ENCODE data around the gene PCBD1. TPM values are rescaled to one million over a fixed set of nuclear protein-coding genes. Genes with fewer than 3 reads are reported as not detected.

PCBD1 gene
- total and polyA plus RNA-seq, 2 donors from 2014 or later: 90.1 to 371 TPM

- H3K4me3 ChIP-seq (ENCODE audit: low read length in 3 of 3): no peak overlapping the region
- no peak overlapping the region for H3K27ac ChIP-seq (ENCODE audit: low read depth in 2 of 2, low read length in 2 of 2)
- no peak overlapping the region for H3K9ac ChIP-seq (ENCODE audit: low read length in 3 of 3)
- peaks cover 0 to 5% (median 0%) of the 10 kb centered on the region in 3 donors for H3K4me1 ChIP-seq (ENCODE audit: control insufficient read depth in 2 of 3, insufficient read depth in 2 of 3, low read depth in 1 of 3, low read length in 3 of 3)
- FAIRE-seq (no peak), DNase-seq (no peak)
- intact Hi-C loops (cut with DNase I): no loop called here
- no peak for TF ChIP-seq CTCF (IDR thresholded peaks at IDR 0.05; ENCODE audit: borderline replicate concordance, extremely low read depth, insufficient read depth)
- H3K9me3 ChIP-seq (ENCODE audit: control insufficient read depth in 2 of 3, insufficient read depth in 1 of 3, low read length in 3 of 3): no peaks in the 10 kb centered on the region
- H3K36me3 ChIP-seq (ENCODE audit: control insufficient read depth in 2 of 3, insufficient read depth in 3 of 3, low read length in 3 of 3): peaks cover 0 to 8% (median 2%) of the 10 kb centered on the region in 3 donors
- H3K27me3 ChIP-seq (ENCODE audit: control insufficient read depth, insufficient read depth, low read length): no peaks in the 10 kb centered on the region
These were observed 43.1 kb downstream of the PCBD1 start for GRCh38 chr10:70845256-70845655.

GRCh38 chr10:70843776-70844489 is 44.4 kb downstream of the PCBD1 start:
- intact Hi-C loops (cut with DNase I): no loop called here
- Histone ChIP-seq H3K9ac (ENCODE audit: low read length in 3 of 3) (no peak overlapping the region), H3K36me3 (ENCODE audit: control insufficient read depth in 2 of 3, insufficient read depth in 3 of 3, low read length in 3 of 3) (peaks cover 0 to 8% (median 2%) of the 10 kb centered on the region in 3 donors), H3K4me3 (ENCODE audit: low read length in 3 of 3) (no peak overlapping the region), H3K27me3 (ENCODE audit: control insufficient read depth, insufficient read depth, low read length) (no peaks in the 10 kb centered on the region), H3K27ac (ENCODE audit: low read depth in 2 of 2, low read length in 2 of 2) (no peak overlapping the region), H3K4me1 (ENCODE audit: control insufficient read depth in 2 of 3, insufficient read depth in 2 of 3, low read depth in 1 of 3, low read length in 3 of 3) (peaks cover 0 to 5% (median 0%) of the 10 kb centered on the region in 3 donors), H3K9me3 (ENCODE audit: control insufficient read depth in 2 of 3, insufficient read depth in 1 of 3, low read length in 3 of 3) (no peaks in the 10 kb centered on the region)
- FAIRE-seq: no peak
- no peak for DNase-seq
- no peak for TF ChIP-seq CTCF (IDR thresholded peaks at IDR 0.05; ENCODE audit: borderline replicate concordance, extremely low read depth, insufficient read depth)

GRCh38 chr10:70843333-70843732 is 45.0 kb downstream of the PCBD1 start:
- no peak overlapping the region for H3K4me3 ChIP-seq (ENCODE audit: low read length in 3 of 3)
- no peak overlapping the region for H3K27ac ChIP-seq (ENCODE audit: low read depth in 2 of 2, low read length in 2 of 2)
- no peak for TF ChIP-seq CTCF (IDR thresholded peaks at IDR 0.05; ENCODE audit: borderline replicate concordance, extremely low read depth, insufficient read depth)
- FAIRE-seq (no peak), DNase-seq (no peak)
- no peaks in the 10 kb centered on the region for H3K27me3 ChIP-seq (ENCODE audit: control insufficient read depth, insufficient read depth, low read length)
- no peak overlapping the region for H3K9ac ChIP-seq (ENCODE audit: low read length in 3 of 3)
- peaks cover 0 to 5% (median 0%) of the 10 kb centered on the region in 3 donors for H3K4me1 ChIP-seq (ENCODE audit: control insufficient read depth in 2 of 3, insufficient read depth in 2 of 3, low read depth in 1 of 3, low read length in 3 of 3)
- no peaks in the 10 kb centered on the region for H3K9me3 ChIP-seq (ENCODE audit: control insufficient read depth in 2 of 3, insufficient read depth in 1 of 3, low read length in 3 of 3)
- intact Hi-C loops (cut with DNase I): no loop called here
- H3K36me3 ChIP-seq (ENCODE audit: control insufficient read depth in 2 of 3, insufficient read depth in 3 of 3, low read length in 3 of 3): peaks cover 0 to 8% (median 2%) of the 10 kb centered on the region in 3 donors
